Parathyroid adenoma (tissue), 2 donors: Measurements from ENCODE around the gene ANKRD27.

Experiments used
- H2AFZ ChIP-seq: fragments of 300-600 bp; sonication (generic); one replicate; pipeline ENCODE4 v1.7.0; 2017; ENCODE audit warnings: antibody characterized with exemption, mild to moderate bottlenecking
- H3K27ac ChIP-seq: fragments of 300-600 bp; sonication (generic); one replicate; pipeline ENCODE4 v1.7.0; 2017
- H3K27me3 ChIP-seq: fragments of 300-600 bp; sonication (generic); one replicate; pipeline ENCODE4 v1.7.0; 2017; ENCODE audit warnings: low read length; ENCODE audit not compliant: control insufficient read depth, insufficient read depth
- H3K36me3 ChIP-seq: fragments of 300-600 bp; sonication (generic); one replicate; pipeline ENCODE4 v1.7.0; 2017; ENCODE audit warnings: low read length; ENCODE audit not compliant: control insufficient read depth, insufficient read depth
- H3K4me1 ChIP-seq: fragments of 300-600 bp; sonication (generic); one replicate; pipeline ENCODE4 v1.7.0; 2017; ENCODE audit warnings: control low read depth
- H3K4me2 ChIP-seq: fragments of 300-600 bp; sonication (generic); one replicate; pipeline ENCODE4 v1.7.0; 2017; ENCODE audit warnings: low read length
- H3K4me3 ChIP-seq: fragments of 300-600 bp; sonication (generic); one replicate; pipeline ENCODE4 v1.7.0; 2017; ENCODE audit warnings: low read depth, low read length
- H3K79me2 ChIP-seq: fragments of 300-600 bp; sonication (generic); one replicate; pipeline ENCODE4 v1.7.0; 2017; ENCODE audit warnings: control low read depth
- H3K9ac ChIP-seq: fragments of 300-600 bp; sonication (generic); one replicate; pipeline ENCODE4 v1.7.0; 2017; ENCODE audit warnings: mild to moderate bottlenecking
- H3K9me3 ChIP-seq: fragments of 300-600 bp; sonication (generic); one replicate; pipeline ENCODE4 v1.7.0; 2017; ENCODE audit warnings: low read length; ENCODE audit not compliant: control insufficient read depth
- TF ChIP-seq, protein P1 (sequence below): fragments of 300-600 bp; sonication (generic); IDR thresholded peaks from one replicate; pipeline ENCODE4 v1.7.0; 2017; ENCODE audit warnings: antibody characterized with exemption, mild to moderate bottlenecking
- donor health status: primary hyperparathyroidism.

Gene ANKRD27

GRCh38 chr19:32676895-32677359 lies 1.9 kb upstream of the ANKRD27 start:
- H3K9ac ChIP-seq, result no peak overlapping the region
- H3K4me2 ChIP-seq, result peak overlapping the region; percentile 73
- H3K36me3 ChIP-seq, result no peaks in the 10 kb centered on the region
- peaks cover 12% of the 10 kb centered on the region for H3K79me2 ChIP-seq
- no peak overlapping the region for H3K4me3 ChIP-seq
- TF ChIP-seq, protein P1, sequence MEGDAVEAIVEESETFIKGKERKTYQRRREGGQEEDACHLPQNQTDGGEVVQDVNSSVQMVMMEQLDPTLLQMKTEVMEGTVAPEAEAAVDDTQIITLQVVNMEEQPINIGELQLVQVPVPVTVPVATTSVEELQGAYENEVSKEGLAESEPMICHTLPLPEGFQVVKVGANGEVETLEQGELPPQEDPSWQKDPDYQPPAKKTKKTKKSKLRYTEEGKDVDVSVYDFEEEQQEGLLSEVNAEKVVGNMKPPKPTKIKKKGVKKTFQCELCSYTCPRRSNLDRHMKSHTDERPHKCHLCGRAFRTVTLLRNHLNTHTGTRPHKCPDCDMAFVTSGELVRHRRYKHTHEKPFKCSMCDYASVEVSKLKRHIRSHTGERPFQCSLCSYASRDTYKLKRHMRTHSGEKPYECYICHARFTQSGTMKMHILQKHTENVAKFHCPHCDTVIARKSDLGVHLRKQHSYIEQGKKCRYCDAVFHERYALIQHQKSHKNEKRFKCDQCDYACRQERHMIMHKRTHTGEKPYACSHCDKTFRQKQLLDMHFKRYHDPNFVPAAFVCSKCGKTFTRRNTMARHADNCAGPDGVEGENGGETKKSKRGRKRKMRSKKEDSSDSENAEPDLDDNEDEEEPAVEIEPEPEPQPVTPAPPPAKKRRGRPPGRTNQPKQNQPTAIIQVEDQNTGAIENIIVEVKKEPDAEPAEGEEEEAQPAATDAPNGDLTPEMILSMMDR, result no peak
- peak overlapping the region; percentile 86 for H2AFZ ChIP-seq
- H3K27ac ChIP-seq, result no peak overlapping the region
- H3K9me3 ChIP-seq, result no peaks in the 10 kb centered on the region
- no peaks in the 10 kb centered on the region for H3K27me3 ChIP-seq
- H3K4me1 ChIP-seq, result no peaks in the 10 kb centered on the region

DNA sequence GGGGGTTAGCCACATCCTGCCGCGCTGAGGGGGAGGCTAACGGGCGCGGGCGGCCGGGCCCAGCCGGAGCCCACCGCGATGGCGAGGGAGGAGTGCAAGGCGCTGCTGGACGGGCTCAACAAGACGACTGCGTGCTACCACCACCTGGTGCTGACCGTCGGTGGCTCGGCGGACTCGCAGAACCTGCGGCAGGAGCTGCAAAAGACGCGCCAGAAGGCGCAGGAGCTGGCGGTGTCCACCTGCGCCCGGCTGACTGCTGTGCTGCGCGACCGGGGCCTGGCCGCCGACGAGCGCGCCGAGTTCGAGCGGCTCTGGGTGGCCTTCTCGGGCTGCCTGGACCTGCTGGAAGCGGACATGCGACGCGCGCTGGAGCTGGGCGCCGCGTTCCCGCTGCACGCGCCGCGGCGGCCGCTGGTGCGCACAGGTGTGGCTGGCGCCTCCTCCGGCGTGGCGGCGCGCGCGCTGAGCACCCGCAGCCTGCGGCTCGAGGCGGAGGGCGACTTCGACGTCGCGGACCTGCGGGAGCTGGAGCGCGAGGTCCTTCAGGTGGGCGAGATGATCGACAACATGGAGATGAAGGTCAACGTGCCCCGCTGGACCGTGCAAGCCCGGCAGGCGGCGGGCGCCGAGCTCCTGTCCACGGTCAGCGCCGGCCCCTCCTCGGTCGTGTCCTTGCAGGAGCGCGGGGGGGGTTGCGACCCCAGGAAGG lies 1.4 kb upstream of the ANKRD27 start:
- H3K9ac ChIP-seq, result no peak overlapping the region
- H3K4me2 ChIP-seq, result peak overlapping the region; percentile 73
- peak overlapping the region; percentile 88 for H3K4me3 ChIP-seq
- no peaks in the 10 kb centered on the region for H3K36me3 ChIP-seq
- peak overlapping the region; percentile 86 for H2AFZ ChIP-seq
- H3K79me2 ChIP-seq, result peaks cover 12% of the 10 kb centered on the region
- no peaks in the 10 kb centered on the region for H3K27me3 ChIP-seq
- H3K9me3 ChIP-seq, result no peaks in the 10 kb centered on the region
- no peak overlapping the region for H3K27ac ChIP-seq
- TF ChIP-seq, protein P1, result no peak
- no peaks in the 10 kb centered on the region for H3K4me1 ChIP-seq

DNA sequence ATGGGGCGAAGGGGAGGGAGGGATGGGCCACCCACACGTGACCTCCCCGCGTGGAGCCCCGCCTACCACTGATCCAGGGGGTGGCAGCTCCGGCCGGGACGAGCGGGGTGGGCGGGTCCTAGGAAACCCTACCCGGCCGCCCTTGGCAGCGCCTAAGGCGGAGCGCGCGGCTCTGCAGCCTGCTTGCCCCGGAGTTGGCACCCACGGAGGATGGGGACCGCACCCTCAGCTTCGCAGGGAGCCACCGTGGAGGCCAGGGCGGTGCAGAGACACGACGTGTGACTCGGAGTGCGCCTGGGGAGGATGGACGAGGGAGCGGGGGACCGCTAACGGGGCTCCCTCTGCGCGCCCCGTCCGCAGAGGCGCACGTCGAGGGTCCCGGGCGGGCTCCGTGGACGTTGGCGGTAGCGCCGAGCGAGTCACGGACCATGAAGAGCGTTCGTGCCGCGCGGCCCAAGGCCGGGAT lies 773 bp upstream of the ANKRD27 start, which contains the start of gene RGS9BP:
TSS of gene RGS9BP (plus strand) at position 129 of the 466 bp plus-strand sequence. CDS start 416 bp downstream, outside the sequence.
- Histone ChIP-seq H3K4me3 (peak within 1 kb of the TSS; percentile 88), H3K4me1 (no peaks in the 10 kb centered on the region), H3K9me3 (no peaks in the 10 kb centered on the region), H3K27me3 (no peaks in the 10 kb centered on the region), H3K4me2 (peak within 1 kb of the TSS; percentile 73), H3K27ac (peak within 1 kb of the TSS; percentile 56), H3K9ac (no peak within 1 kb of the TSS), H3K79me2 (peaks cover 14% of the 10 kb centered on the region), H2AFZ (peak within 1 kb of the TSS; percentile 86), H3K36me3 (no peaks in the 10 kb centered on the region)
- TF ChIP-seq, protein P1, result no peak

DNA sequence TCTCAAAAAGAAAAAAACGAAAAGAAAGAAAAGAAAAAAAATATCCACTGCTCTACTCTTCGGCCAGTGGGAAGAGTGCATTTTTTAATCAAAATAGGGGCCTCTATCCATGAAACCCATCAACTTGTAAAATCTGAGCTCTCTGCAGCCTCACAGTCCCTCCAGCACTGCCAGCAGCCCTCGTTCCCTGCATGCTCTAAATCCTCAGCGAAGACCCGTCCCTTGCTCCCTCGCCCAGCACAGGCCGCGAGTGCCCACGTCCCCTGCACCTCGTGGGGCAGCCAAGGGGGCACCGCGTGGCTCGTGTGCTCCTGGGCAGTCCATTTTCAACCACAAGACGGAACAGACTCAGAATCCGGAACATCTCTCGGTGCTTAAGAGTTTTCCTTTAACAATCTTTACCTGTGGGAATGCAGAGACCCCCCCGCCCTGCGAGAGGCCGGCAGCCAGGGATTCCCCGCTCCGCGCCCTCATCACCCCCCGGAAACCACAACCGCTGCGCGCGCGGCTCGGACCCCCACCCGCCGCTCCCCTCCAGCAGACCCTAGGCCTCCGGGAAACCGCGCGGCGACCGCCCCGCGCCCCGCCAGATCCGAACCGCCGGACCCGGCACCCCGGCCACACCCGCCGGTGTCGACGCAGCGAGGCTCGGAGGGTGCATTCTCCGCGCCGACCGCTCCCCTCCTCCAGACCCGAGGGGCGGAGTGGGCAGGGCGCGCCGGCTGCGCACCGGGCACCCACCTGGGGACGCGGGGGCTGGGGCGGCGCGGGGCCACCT lies 638 bp downstream of the ANKRD27 start:
- no peaks in the 10 kb centered on the region for H3K36me3 ChIP-seq
- no peaks in the 10 kb centered on the region for H3K9me3 ChIP-seq
- H3K4me1 ChIP-seq, result no peaks in the 10 kb centered on the region
- no peak overlapping the region for H3K9ac ChIP-seq
- no peak overlapping the region for H3K27ac ChIP-seq
- peak overlapping the region; percentile 86 for H2AFZ ChIP-seq
- peak overlapping the region; percentile 88 for H3K4me3 ChIP-seq
- peaks cover 20% of the 10 kb centered on the region for H3K79me2 ChIP-seq
- no peaks in the 10 kb centered on the region for H3K27me3 ChIP-seq
- TF ChIP-seq, protein P1, result no peak
- H3K4me2 ChIP-seq, result peak overlapping the region; percentile 73
